ENCODE measurements around the gene DIAPH3. TPM values are rescaled to one million over a fixed set of nuclear protein-coding genes. Genes with fewer than 3 reads are reported as not detected.

The DIAPH3 gene
- total RNA-seq, 2 donors from 2014 or later: 7.1 to 8.0 TPM

GRCh38 chr13:60020288-60020687, 143.4 kb downstream of the DIAPH3 start:
- ATAC-seq (ENCODE audit: insufficient number of reproducible peaks, low FRiP score, low read depth) (no peak), DNase-seq (ENCODE audit: low spot score) (no peak)
- no peak overlapping the region for H3K4me3 ChIP-seq
- no peak for TF ChIP-seq CTCF (IDR thresholded peaks at IDR 0.05)
- peaks cover 0 to 5% of the 10 kb centered on the region in 2 donors for H3K4me1 ChIP-seq (ENCODE audit: control insufficient read depth in 1 of 2, low read depth in 2 of 2)
- no peaks in the 10 kb centered on the region for H3K36me3 ChIP-seq
- H3K27me3 ChIP-seq (replicated peaks; ENCODE audit: insufficient read depth): no peaks in the 10 kb centered on the region
- no peaks in the 10 kb centered on the region for H3K9me3 ChIP-seq
- H3K27ac ChIP-seq: no peak overlapping the region

DNA sequence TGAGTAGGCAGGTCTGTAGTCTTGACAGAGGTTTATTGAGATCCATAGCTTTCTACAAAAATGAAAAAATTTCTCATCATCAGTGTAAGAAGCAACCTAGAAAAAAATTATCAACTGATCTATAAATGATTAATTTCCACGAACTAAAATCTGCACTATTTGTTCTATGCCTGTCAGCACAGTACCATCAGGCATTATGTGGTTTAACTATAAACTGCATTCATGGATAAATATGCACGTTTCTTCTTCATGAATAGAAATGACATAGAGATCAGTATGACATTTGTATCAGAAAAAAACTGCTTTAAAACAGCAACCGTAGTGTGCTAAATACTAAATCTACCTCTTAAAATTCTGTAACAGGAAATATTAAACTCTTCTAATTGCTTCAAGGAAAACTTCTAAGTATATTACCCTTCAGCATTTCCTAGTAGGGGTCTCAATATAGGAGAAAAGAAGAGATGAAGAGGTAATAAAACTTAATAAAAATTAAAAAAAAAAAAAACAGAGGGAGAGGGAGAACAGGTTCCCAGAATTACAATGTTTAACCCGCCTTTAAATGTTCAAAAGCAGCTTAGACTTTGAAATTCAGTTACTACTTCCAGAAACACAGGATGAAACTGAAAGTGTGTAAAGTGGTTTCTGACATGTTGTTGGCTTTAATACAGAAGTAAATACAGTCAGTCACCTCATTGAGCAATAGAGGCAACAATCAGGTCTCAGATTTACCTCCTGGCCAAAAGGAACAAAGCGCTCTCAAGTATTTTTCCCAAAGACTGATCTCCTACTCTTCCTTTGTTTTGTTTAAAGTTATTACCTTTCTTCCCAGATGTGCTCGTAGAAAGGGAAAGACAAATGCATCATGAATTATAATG, 144.4 kb downstream of the DIAPH3 start:
- ATAC-seq (ENCODE audit: insufficient number of reproducible peaks, low FRiP score, low read depth): no peak
- peak overlapping the region; percentile 9 for H3K4me3 ChIP-seq
- no peak for TF ChIP-seq CTCF (IDR thresholded peaks at IDR 0.05)

DNA sequence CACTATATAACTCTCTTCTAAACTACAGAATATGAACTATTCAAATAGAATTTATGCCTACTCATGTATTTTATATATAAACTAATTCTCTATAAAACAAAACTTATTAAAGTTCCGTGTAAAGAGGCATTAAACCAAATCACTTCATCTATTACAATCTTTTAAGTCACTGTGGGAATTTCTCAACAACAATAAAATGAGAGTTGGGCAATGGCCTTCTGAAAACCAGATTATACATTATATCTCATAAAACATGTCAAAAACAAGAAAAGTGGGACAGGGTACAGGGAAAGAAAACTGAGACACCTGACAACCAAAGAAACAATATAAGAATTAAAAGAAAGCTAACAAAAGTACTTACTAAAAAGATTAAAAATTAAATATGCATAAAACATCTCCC, 145.2 kb downstream of the DIAPH3 start:
- ATAC-seq (ENCODE audit: insufficient number of reproducible peaks, low FRiP score, low read depth): no peak
- no peak for DNase-seq (ENCODE audit: low spot score)
- no peak for TF ChIP-seq CTCF (IDR thresholded peaks at IDR 0.05)
- H3K27ac ChIP-seq: no peak overlapping the region
- H3K4me1 ChIP-seq (ENCODE audit: control insufficient read depth in 1 of 2, low read depth in 2 of 2): peaks cover 0 to 5% of the 10 kb centered on the region in 2 donors
- no peaks in the 10 kb centered on the region for H3K27me3 ChIP-seq (replicated peaks; ENCODE audit: insufficient read depth)
- no peaks in the 10 kb centered on the region for H3K9me3 ChIP-seq
- H3K4me3 ChIP-seq: no peak overlapping the region
- no peaks in the 10 kb centered on the region for H3K36me3 ChIP-seq

More for the DNA sequence above, 144.4 kb downstream of the DIAPH3 start:
- Histone ChIP-seq H3K27ac (no peak overlapping the region), H3K36me3 (no peaks in the 10 kb centered on the region), H3K4me1 (ENCODE audit: control insufficient read depth in 1 of 2, low read depth in 2 of 2) (peaks cover 0 to 5% of the 10 kb centered on the region in 2 donors), H3K9me3 (no peaks in the 10 kb centered on the region), H3K27me3 (replicated peaks; ENCODE audit: insufficient read depth) (no peaks in the 10 kb centered on the region)
- DNase-seq (ENCODE audit: low spot score): no peak

DNA sequence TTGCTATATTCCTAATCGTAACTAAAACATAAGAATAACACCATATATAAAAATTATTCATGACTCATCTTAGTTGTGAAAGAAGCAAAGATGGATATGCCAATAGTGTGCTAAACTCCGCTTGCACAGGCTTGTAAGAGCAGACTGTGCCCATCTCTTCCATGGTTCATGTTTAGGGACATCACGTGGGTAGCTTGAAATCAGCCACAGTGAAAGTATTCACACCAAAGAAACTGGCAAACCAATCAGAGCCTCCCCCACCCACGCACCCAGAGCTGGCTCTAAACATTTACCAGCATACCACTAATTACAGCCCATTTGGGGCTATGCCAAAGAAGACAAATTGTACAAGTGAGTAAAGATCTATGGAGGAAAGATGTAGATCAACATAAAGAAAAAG, 147.5 kb downstream of the DIAPH3 start:
- no peak overlapping the region for H3K4me3 ChIP-seq
- no peak for TF ChIP-seq CTCF (IDR thresholded peaks at IDR 0.05)
- peaks cover 0 to 5% of the 10 kb centered on the region in 2 donors for H3K4me1 ChIP-seq (ENCODE audit: control insufficient read depth in 1 of 2, low read depth in 2 of 2)
- no peaks in the 10 kb centered on the region for H3K9me3 ChIP-seq
- ATAC-seq (ENCODE audit: insufficient number of reproducible peaks, low FRiP score, low read depth): no peak
- H3K36me3 ChIP-seq: no peaks in the 10 kb centered on the region
- DNase-seq (ENCODE audit: low spot score): no peak
- H3K27ac ChIP-seq: no peak overlapping the region
- H3K27me3 ChIP-seq (replicated peaks; ENCODE audit: insufficient read depth): no peaks in the 10 kb centered on the region

DNA sequence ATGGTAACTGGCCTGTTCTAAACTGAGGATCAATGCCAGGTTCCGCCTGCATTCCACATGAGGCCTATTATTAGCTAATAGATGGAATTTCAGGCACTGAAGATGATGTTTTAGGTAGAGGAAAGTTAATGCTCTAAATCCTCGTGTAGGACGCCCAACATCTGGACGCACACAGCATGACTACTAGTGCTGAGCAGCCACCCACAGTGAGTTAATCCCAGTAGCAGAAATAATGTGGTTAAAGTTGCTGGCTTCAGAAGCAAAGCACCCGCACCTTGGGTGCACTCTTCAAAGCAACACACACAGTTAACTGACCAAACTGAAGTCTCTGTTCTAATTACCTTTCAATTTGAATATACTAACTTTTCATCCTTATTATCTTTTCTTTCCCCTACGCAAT, 150.6 kb downstream of the DIAPH3 start:
- Histone ChIP-seq H3K27me3 (replicated peaks; ENCODE audit: insufficient read depth) (no peaks in the 10 kb centered on the region), H3K4me3 (no peak overlapping the region), H3K9me3 (no peaks in the 10 kb centered on the region), H3K27ac (no peak overlapping the region), H3K4me1 (ENCODE audit: control insufficient read depth in 1 of 2, low read depth in 2 of 2) (no peaks in the 10 kb centered on the region), H3K36me3 (no peaks in the 10 kb centered on the region)
- ATAC-seq (ENCODE audit: insufficient number of reproducible peaks, low FRiP score, low read depth): no peak
- no peak for TF ChIP-seq CTCF (IDR thresholded peaks at IDR 0.05)
- DNase-seq (ENCODE audit: low spot score): no peak

All from thoracic aorta (tissue), 2 donors.